ENCODE data around the gene HS3ST4. TPM values are rescaled to one million over a fixed set of nuclear protein-coding genes. Genes with fewer than 3 reads are reported as not detected.

HS3ST4 gene
- total and polyA plus RNA-seq, 2 of the 8 experiments (the other 6 are each of a cell fraction or from before 2014, with no cell fraction given) = 1.9 to 3.3 TPM

DNA sequence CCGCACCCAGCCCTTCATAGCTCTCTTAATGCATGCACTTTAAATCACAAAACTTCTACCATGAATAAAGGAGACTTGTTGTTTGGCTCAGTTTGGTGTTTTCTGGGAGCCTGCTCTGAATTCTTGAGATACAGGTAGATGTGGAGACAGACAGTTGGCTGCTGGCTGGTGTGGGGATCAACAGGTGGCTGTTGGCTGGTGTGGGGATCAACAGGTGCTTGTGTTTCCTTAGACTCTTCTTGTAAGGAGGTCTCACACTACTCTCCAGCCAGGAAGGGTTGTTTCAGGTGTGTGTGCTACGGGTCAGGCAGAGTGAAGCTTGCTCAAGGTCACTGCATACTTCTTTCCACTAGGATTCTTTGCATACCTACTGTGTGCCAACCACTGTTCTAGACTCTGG lies 265.9 kb downstream of the HS3ST4 start:
- Histone ChIP-seq H2BK20ac (ENCODE audit: low read length) (no peak overlapping the region), H3K79me2 (ENCODE audit: control insufficient read depth in 1 of 2, insufficient read depth in 2 of 2, low read length in 2 of 2) (no peaks in the 10 kb centered on the region)
- WGBS, 2 experiments (ENCODE audit: extremely low coverage in 1 of 2, insufficient coverage in 1 of 2, insufficient read length in 1 of 2, insufficient replicate concordance in 2 of 2, low coverage in 1 of 2, low lambda C conversion rate in 2 of 2, missing lambda C conversion rate in 1 of 2) = 94% methylated on average over 2 of the region's 2 CpGs; no CpG with 5 or more reads in 1 of the 2 experiments

More for the DNA sequence above, 265.9 kb downstream of the HS3ST4 start:
- Histone ChIP-seq H3K79me1 (ENCODE audit: low read depth, low read length) (no peaks in the 10 kb centered on the region), H3K4me1 (replicated peaks in 1 of 4; ENCODE audit: control insufficient read depth in 3 of 4, insufficient read depth in 4 of 4, low read length in 3 of 4) (peaks cover 0 to 6% (median 1%) of the 10 kb centered on the region in 4 experiments; a peak in 2 of 7 replicates), H3K27me3 (replicated peaks in 1 of 4; ENCODE audit: control insufficient read depth in 3 of 4, extremely low read depth in 1 of 4, insufficient read depth in 3 of 4, low read length in 3 of 4) (peaks cover 0 to 14% (median 6%) of the 10 kb centered on the region in 4 experiments; a peak in 5 of 7 replicates), H4K5ac (ENCODE audit: insufficient read length, low read depth, low read length) (no peak overlapping the region), H2BK5ac (ENCODE audit: low read depth, low read length) (no peak overlapping the region), H3K9ac (replicated peaks in 1 of 4; ENCODE audit: extremely low read depth in 1 of 4, low read depth in 3 of 4, low read length in 3 of 4) (no peak overlapping the region), H3K14ac (ENCODE audit: insufficient read length) (no peak overlapping the region), H4K91ac (replicated peaks; ENCODE audit: insufficient read length, low read length) (no peak overlapping the region), H3K4me2 (ENCODE audit: insufficient read depth in 1 of 2, low read depth in 2 of 2, low read length in 2 of 2) (no peak overlapping the region), H2BK120ac (replicated peaks; ENCODE audit: low read depth, low read length) (no peak overlapping the region), H3K4ac (replicated peaks; ENCODE audit: insufficient read length, low read depth, low read length) (no peak overlapping the region), H2BK12ac (ENCODE audit: low read depth, low read length) (no peak overlapping the region), H3K56ac (replicated peaks; ENCODE audit: insufficient read length, low read depth, low read length) (no peak overlapping the region), H3K27ac (ENCODE audit: low read depth, low read length) (no peak overlapping the region), H3K23ac (ENCODE audit: insufficient read length) (no peak overlapping the region), H3K36me3 (ENCODE audit: control insufficient read depth in 2 of 4, insufficient read depth in 4 of 4, low read length in 3 of 4) (no peaks in the 10 kb centered on the region), H2BK15ac (ENCODE audit: low read length) (no peak overlapping the region), H3K9me3 (ENCODE audit: insufficient read depth in 2 of 2, low read depth in 1 of 2, low read length in 1 of 2) (no peaks in the 10 kb centered on the region), H2AK5ac (ENCODE audit: low read depth, low read length) (no peak overlapping the region), H3K4me3 (ENCODE audit: extremely low read depth in 1 of 4, insufficient read depth in 2 of 4, low read depth in 3 of 4, low read length in 4 of 4) (no peak overlapping the region), H3K23me2 (ENCODE audit: low read depth, low read length) (no peaks in the 10 kb centered on the region), H3K18ac (ENCODE audit: extremely low read depth, low read length) (no peak overlapping the region), H2AFZ (ENCODE audit: low read length) (no peak overlapping the region), H4K20me1 (replicated peaks in 1 of 2; ENCODE audit: control insufficient read depth in 1 of 2, insufficient read depth in 2 of 2, low read length in 2 of 2) (no peaks in the 10 kb centered on the region), H4K8ac (ENCODE audit: extremely low read depth, insufficient read depth, low read length) (no peak overlapping the region)
- FAIRE-seq = no peak
- no peak for DNase-seq (ENCODE audit: low read depth in 1 of 2, low spot score in 2 of 2)
- TF ChIP-seq, protein P1, sequence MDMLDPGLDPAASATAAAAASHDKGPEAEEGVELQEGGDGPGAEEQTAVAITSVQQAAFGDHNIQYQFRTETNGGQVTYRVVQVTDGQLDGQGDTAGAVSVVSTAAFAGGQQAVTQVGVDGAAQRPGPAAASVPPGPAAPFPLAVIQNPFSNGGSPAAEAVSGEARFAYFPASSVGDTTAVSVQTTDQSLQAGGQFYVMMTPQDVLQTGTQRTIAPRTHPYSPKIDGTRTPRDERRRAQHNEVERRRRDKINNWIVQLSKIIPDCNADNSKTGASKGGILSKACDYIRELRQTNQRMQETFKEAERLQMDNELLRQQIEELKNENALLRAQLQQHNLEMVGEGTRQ (IDR thresholded peaks at IDR 0.05; ENCODE audit: low read length) = no peak
- TF ChIP-seq, protein P2, sequence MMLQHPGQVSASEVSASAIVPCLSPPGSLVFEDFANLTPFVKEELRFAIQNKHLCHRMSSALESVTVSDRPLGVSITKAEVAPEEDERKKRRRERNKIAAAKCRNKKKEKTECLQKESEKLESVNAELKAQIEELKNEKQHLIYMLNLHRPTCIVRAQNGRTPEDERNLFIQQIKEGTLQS (IDR thresholded peaks at IDR 0.05; ENCODE audit: insufficient read depth, low read depth, low read length) = no peak
- ChIA-PET POLR2A (ENCODE audit: partially characterized antibody) (no interaction called here), CTCF (ENCODE audit: partially characterized antibody) (no interaction called here)
